GM23338 (cell line): ENCODE results near the gene ITIH6. TPM values are rescaled to one million over a fixed set of nuclear protein-coding genes. Genes with fewer than 3 reads are reported as not detected.

Source experiments
- ATAC-seq: fragments of 200-7000 bp; cut with Tn5 transposase; 3 replicates; pipeline ENCODE4 v1.9.1; 2020
- DNase-seq: peaks from one replicate; pipeline ENCODE4 v3.0.0-alpha.2; 2015; ENCODE audit warnings: low spot score
- H2AFZ ChIP-seq: fragments of 200-600 bp; sonication (generic); 2 replicates; pipeline ENCODE4 v1.8.0; 2016; ENCODE audit warnings: antibody characterized with exemption, mild to moderate bottlenecking, moderate library complexity
- H3F3A ChIP-seq: fragments of 200-600 bp; sonication (generic); replicated peaks from 2 replicates; pipeline ENCODE4 v1.8.0; 2017; ENCODE audit warnings: antibody characterized with exemption, mixed run types, low read depth
- H3K27ac ChIP-seq: fragments of 200-600 bp; sonication (generic); 2 replicates; pipeline ENCODE4 v1.6.1; 2016; ENCODE audit warnings: low read depth
- H3K27me3 ChIP-seq: fragments of 200-600 bp; sonication (generic); 2 replicates; pipeline ENCODE4 v1.8.0; 2016; ENCODE audit warnings: mild to moderate bottlenecking, mixed run types, moderate library complexity; ENCODE audit not compliant: insufficient read depth
- H3K36me3 ChIP-seq: fragments of 200-600 bp; sonication (generic); 2 replicates; pipeline ENCODE4 v1.8.0; 2016; ENCODE audit warnings: mild to moderate bottlenecking; ENCODE audit not compliant: insufficient read depth
- H3K4me1 ChIP-seq: fragments of 200-600 bp; sonication (generic); 2 replicates; pipeline ENCODE4 v1.8.0; 2016; ENCODE audit warnings: mild to moderate bottlenecking, moderate library complexity; ENCODE audit not compliant: insufficient read depth
- H3K4me2 ChIP-seq: fragments of 200-600 bp; sonication (generic); 2 replicates; pipeline ENCODE4 v1.7.1; 2017; ENCODE audit warnings: mixed run types
- H3K4me3 ChIP-seq: fragments of 200-600 bp; sonication (generic); 2 replicates; pipeline ENCODE4 v1.6.1; 2016; ENCODE audit warnings: mixed run types
- H3K79me2 ChIP-seq: fragments of 200-600 bp; sonication (generic); replicated peaks from 2 replicates; pipeline ENCODE4 v1.8.0; 2017; ENCODE audit warnings: mild to moderate bottlenecking; ENCODE audit not compliant: insufficient read depth
- H3K9me2 ChIP-seq: fragments of 200-600 bp; sonication (generic); 2 replicates; pipeline ENCODE4 v1.8.0; 2017; ENCODE audit not compliant: insufficient read depth
- H4K20me1 ChIP-seq: fragments of 200-600 bp; sonication (generic); replicated peaks from 2 replicates; pipeline ENCODE4 v1.8.0; 2017; ENCODE audit warnings: mild to moderate bottlenecking; ENCODE audit not compliant: insufficient read depth
- H3K27ac Mint-ChIP-seq: 2 replicates; pipeline ENCODE4 v1.8.0; 2020; ENCODE audit warnings: inconsistent platforms, mild to moderate bottlenecking, moderate library complexity, mixed read lengths
- H3K27me3 Mint-ChIP-seq: 3 replicates; pipeline ENCODE4 v1.8.0; 2022; ENCODE audit warnings: low read depth, mild to moderate bottlenecking, moderate library complexity, mixed read lengths, inconsistent platforms; ENCODE audit not compliant: insufficient read depth, poor library complexity
- H3K36me3 Mint-ChIP-seq: 3 replicates; pipeline ENCODE4 v1.8.0; 2021; ENCODE audit warnings: low read depth, mild to moderate bottlenecking, inconsistent platforms, moderate library complexity, mixed read lengths
- H3K4me1 Mint-ChIP-seq: 3 replicates; pipeline ENCODE4 v1.8.0; 2020; ENCODE audit warnings: mild to moderate bottlenecking, inconsistent platforms, mixed read lengths
- H3K4me3 Mint-ChIP-seq: 3 replicates; pipeline ENCODE4 v1.8.0; 2021; ENCODE audit warnings: moderate library complexity, mild to moderate bottlenecking, inconsistent platforms, mixed read lengths
- H3K9me3 Mint-ChIP-seq: 3 replicates; pipeline ENCODE4 v1.8.0; 2020; ENCODE audit warnings: moderate library complexity, mild to moderate bottlenecking, inconsistent platforms, mixed read lengths
- CTCF ChIP-seq, 2 experiments: fragments of 200-600 bp in 1 of 2; sonication (generic) in 1 of 2; conservative IDR thresholded peaks; 2 replicates each; pipeline versions ENCODE4 v1.5.1 to v1.6.1; 2016 to 2017; ENCODE audit warnings: antibody characterized with exemption in 2 of 2, low read depth in 2 of 2, mild to moderate bottlenecking in 2 of 2, moderate library complexity in 1 of 2
- EZH2 ChIP-seq: fragments of 200-600 bp; sonication (generic); IDR thresholded peaks from one replicate; pipeline ENCODE4 v1.8.0; 2017; ENCODE audit warnings: antibody characterized with exemption, mild to moderate bottlenecking, low read depth; ENCODE audit not compliant: unreplicated experiment
- EZH2phosphoT487 ChIP-seq: fragments of 200-600 bp; sonication (generic); IDR thresholded peaks from one replicate; pipeline ENCODE4 v1.8.1; 2018; ENCODE audit warnings: antibody characterized with exemption; ENCODE audit not compliant: unreplicated experiment
- JUNB ChIP-seq: IDR thresholded peaks from one replicate; pipeline ENCODE4 v1.6.1; 2016; ENCODE audit warnings: antibody characterized with exemption; ENCODE audit not compliant: unreplicated experiment
- NANOG ChIP-seq: IDR thresholded peaks from 2 replicates; pipeline ENCODE4 v1.6.1; 2016; ENCODE audit warnings: antibody characterized with exemption, borderline replicate concordance
- REST ChIP-seq: IDR thresholded peaks from one replicate; pipeline ENCODE4 v1.6.1; 2018; ENCODE audit warnings: antibody characterized with exemption; ENCODE audit not compliant: unreplicated experiment
- STAT1 ChIP-seq: IDR thresholded peaks from one replicate; pipeline ENCODE4 v1.6.1; 2016; ENCODE audit warnings: antibody characterized with exemption; ENCODE audit not compliant: unreplicated experiment
- ZNF331 ChIP-seq: fragments of 250-450 bp; sonication (Bioruptor Pico); IDR thresholded peaks from 2 replicates; pipeline ENCODE4 v1.5.0; 2020; ENCODE audit warnings: low read depth, mild to moderate bottlenecking, moderate library complexity
- polyA plus RNA-seq: library from polyadenylated mRNA; unstranded; fragments of >200 nt; fragmentation: Nextera tagmentation; extraction: Ambion mirVana; gene quantifications from 2 replicates; pipeline ENCODE4 v1.2.1, GENCODE V29; 2016
- total RNA-seq: library from RNA; depleted of rRNA; stranded (reverse); fragments of >200 nt; shearing (Covaris generic); gene quantifications from 2 replicates; pipeline ENCODE4 v1.2.3, GENCODE V29; 2014

Gene ITIH6
- total and polyA plus RNA-seq, 2 experiments from 2014 or later = not detected

- TF ChIP-seq ZNF331 (CRISPR knock-in tag) (no peak), EZH2 (no peak), REST (no peak), NANOG (no peak)
Observed at GRCh38 chrX:54824722-54825121, 26.7 kb upstream of the ITIH6 start (continued).

- Histone ChIP-seq H3K36me3 (no peaks in the 10 kb centered on the region), H3K9me2 (no peaks in the 10 kb centered on the region), H3K4me1 (no peaks in the 10 kb centered on the region), H3K27ac (no peak overlapping the region), H3K4me2 (no peak overlapping the region), H3K27me3 (no peaks in the 10 kb centered on the region), H2AFZ (no peak overlapping the region), H3F3A (no peaks in the 10 kb centered on the region), H3K4me3 (no peak overlapping the region), H4K20me1 (no peaks in the 10 kb centered on the region), H3K79me2 (no peaks in the 10 kb centered on the region)
- TF ChIP-seq NANOG = no peak
- TF ChIP-seq EZH2phosphoT487 = no peak
- no peak for TF ChIP-seq EZH2
- Mint-ChIP-seq H3K36me3 (no peaks in the 10 kb centered on the region; the same call in 2 of the 3 replicates), H3K27me3 (peaks cover 1% of the 10 kb centered on the region), H3K4me3 (no peak overlapping the region), H3K9me3 (no peaks in the 10 kb centered on the region; the same call in 2 of the 3 replicates), H3K4me1 (peaks cover 4% of the 10 kb centered on the region; the same call in 2 of the 3 replicates), H3K27ac (no peak overlapping the region)
- no peak for ATAC-seq
- no peak for DNase-seq
Observed at GRCh38 chrX:54824195-54824594, 26.1 kb upstream of the ITIH6 start.

GRCh38 chrX:54821310-54821709, 23.3 kb upstream of the ITIH6 start:
- H3K9me2 ChIP-seq = no peaks in the 10 kb centered on the region
- no peaks in the 10 kb centered on the region for H3K79me2 ChIP-seq
- no peak overlapping the region for H3K4me3 ChIP-seq
- no peak overlapping the region for H3K4me2 ChIP-seq
- Mint-ChIP-seq H3K36me3 (peaks cover 7% of the 10 kb centered on the region), H3K9me3 (no peaks in the 10 kb centered on the region; the same call in 1 of the 3 replicates), H3K27ac (no peak overlapping the region), H3K27me3 (peaks cover 4% of the 10 kb centered on the region), H3K4me3 (no peak overlapping the region), H3K4me1 (peaks cover 4% of the 10 kb centered on the region; the same call in 2 of the 3 replicates)
- H3K27ac ChIP-seq = no peak overlapping the region
- H3K27me3 ChIP-seq = no peaks in the 10 kb centered on the region
- H3K36me3 ChIP-seq = no peaks in the 10 kb centered on the region
- H3F3A ChIP-seq = no peaks in the 10 kb centered on the region
- no peak for ATAC-seq
- H3K4me1 ChIP-seq = no peaks in the 10 kb centered on the region
- no peak for DNase-seq
- no peak overlapping the region for H2AFZ ChIP-seq
- no peaks in the 10 kb centered on the region for H4K20me1 ChIP-seq
- TF ChIP-seq STAT1 (no peak), CTCF (conservative IDR thresholded peaks at IDR 0.05; ENCODE audit: low read depth in 2 of 2) (no peak), NANOG (no peak), EZH2 (no peak), JUNB (no peak)
